Pancreas (tissue), 10 donors: ENCODE results near the gene CRAMP1. TPM values are rescaled to one million over a fixed set of nuclear protein-coding genes. Genes with fewer than 3 reads are reported as not detected.

Experiments used
- ATAC-seq, 4 donors: fragments of 200-7000 bp; cut with Tn5 transposase; one replicate each; pipeline versions ENCODE4 v1.8.0 to v1.9.1; 2020; ENCODE audit warnings: mild to moderate bottlenecking in 4 of 4, moderate library complexity in 4 of 4
- DNase-seq, 6 donors: peaks; one replicate each; pipeline ENCODE4 v3.0.0-alpha.2; 2020
- FAIRE-seq: peaks from 2 replicates; lab custom pipeline; 2012; peaks lifted over from hg19 to GRCh38; lab: Jason Lieb, UNC
- H3K27ac ChIP-seq, 4 donors: fragments of 200-600 bp; sonication (generic); 1 replicate in 3 of 4; 2 replicates in 1 of 4; pipeline versions ENCODE4 v1.5.0 to v1.8.0; 2020
- H3K27me3 ChIP-seq, 4 donors: fragments of 200-600 bp; one replicate each; pipeline ENCODE4 v1.8.0; 2021
- H3K36me3 ChIP-seq, 3 donors: fragments of 200-600 bp; sonication (generic) in 1 of 3; one replicate each; pipeline versions ENCODE4 v1.5.0 to v1.8.0; 2020 to 2021
- H3K4me1 ChIP-seq, 3 donors: fragments of 200-600 bp; one replicate each; pipeline ENCODE4 v1.8.0; 2021
- H3K4me3 ChIP-seq, 4 donors: fragments of 200-600 bp; sonication (generic) in 2 of 4; one replicate each; pipeline versions ENCODE4 v1.5.0 to v1.8.0; 2020 to 2021
- H3K9me3 ChIP-seq, 4 donors: fragments of 200-600 bp; one replicate each; pipeline ENCODE4 v1.8.0; 2021
- WGBS, 2 donors: extraction: QIAGEN DNeasy Blood & Tissue Kit; methylation state at CpG; one replicate each; pipeline ENCODE4 v1.1.7; 2013; 5-methylcytosine and 5-hydroxymethylcytosine counted together
- intact Hi-C, 3 donors: fragments of 100-400 bp; cut with DNase I; formaldehyde crosslinking; loops; one replicate each; pipeline versions ENCODE4 v1.11.1 to v1.14.2; 2022
- polyA plus RNA-seq, 2 donors: library from polyadenylated mRNA; stranded (reverse); fragments of 200-250 nt; gene quantifications; one replicate each; pipeline ENCODE4 v1.2.3, GENCODE V29; 2013
- total RNA-seq, 6 donors: library from RNA; stranded (reverse); fragmentation: NEBNext Ultra II Directional in 4 of 6; extraction: Animal tissue kit (Norgen Biotek cat#: 25700) in 4 of 6; gene quantifications; one replicate each; pipeline versions ENCODE4 v1.2.1 to v1.2.4, GENCODE V29; 2021 to 2023
- TF ChIP-seq, protein P1 (sequence below), 4 donors: fragments of 200-600 bp; sonication (generic) in 3 of 4; IDR thresholded peaks; one replicate each; pipeline versions ENCODE4 v1.5.0 to v1.8.0; 2021; ENCODE audit warnings: antibody characterized with exemption in 4 of 4
- donor health status: healthy with polysubstance abuse.
- donor health status: DM: no; HTN: no; CAD: no; lungs with moderate emphysema.
- donor health status: DM: no; HTN: no; CAD: no.
- donor health status: control.
- donor health status: control.
- donor health status: Bipolar disorder and iron deficiency.
- donor health status: DM: yes; HTN: yes; CAD: no.
- donor health status: DM: no; HTN: no; CAD: no.
- donor health status: DM: no; HTN: no; CAD: no.
- donor health status: DM: yes; HTN: yes; CAD: no.

Gene CRAMP1
- total and polyA plus RNA-seq, 8 donors = 4.6 to 16.2 (median 7.2) TPM

DNA sequence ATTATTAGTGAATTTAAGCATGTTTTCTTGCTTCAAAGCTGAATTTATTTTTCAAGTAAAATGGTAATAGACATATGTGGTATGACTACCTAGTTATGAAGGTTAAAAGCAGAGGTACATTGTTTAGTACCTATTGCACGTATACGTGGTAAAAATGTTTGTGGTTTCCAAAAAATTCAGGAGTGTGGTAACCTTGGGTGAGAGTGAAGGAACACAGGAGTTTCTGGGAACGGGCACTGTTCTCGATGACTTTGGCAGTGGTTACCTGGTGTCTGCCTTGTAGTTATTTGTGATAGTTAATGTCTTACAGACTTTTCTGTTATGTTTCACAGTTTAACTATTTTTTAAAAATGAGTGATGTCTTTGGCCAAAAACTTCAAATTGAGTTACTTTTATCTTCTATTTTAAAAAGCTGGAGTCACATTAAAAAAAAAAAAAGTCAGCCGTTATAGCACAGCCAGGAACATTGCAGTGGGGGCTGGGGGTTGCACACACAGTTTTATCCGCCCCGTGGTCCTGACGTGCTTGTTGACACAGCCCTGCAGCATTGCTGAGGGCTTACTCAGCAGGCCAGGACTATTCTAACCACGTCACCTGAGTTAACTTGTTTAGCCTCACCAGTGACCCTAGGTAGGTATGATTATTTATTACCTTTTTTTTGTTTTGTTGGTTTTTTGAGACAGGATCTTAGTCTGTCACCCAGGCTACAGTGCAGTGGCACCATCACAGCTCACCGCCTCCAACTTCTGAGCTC lies 76.8 kb downstream of the CRAMP1 start:
- DNase-seq (peak in 4 of 6 donors; percentile 26 to 62 (median 54)), ATAC-seq (peak; percentile 85 to 90 (median 88)), FAIRE-seq (no peak)
- Histone ChIP-seq H3K4me3 (no peak overlapping the region), H3K9me3 (no peaks in the 10 kb centered on the region), H3K36me3 (peaks cover 5 to 45% (median 13%) of the 10 kb centered on the region in 3 donors), H3K27ac (peak overlapping the region; percentile 66 to 76 (median 71)), H3K4me1 (peaks cover 0 to 7% (median 0%) of the 10 kb centered on the region in 3 donors), H3K27me3 (no peaks in the 10 kb centered on the region)
- intact Hi-C loops = no loop called here
- TF ChIP-seq, protein P1, sequence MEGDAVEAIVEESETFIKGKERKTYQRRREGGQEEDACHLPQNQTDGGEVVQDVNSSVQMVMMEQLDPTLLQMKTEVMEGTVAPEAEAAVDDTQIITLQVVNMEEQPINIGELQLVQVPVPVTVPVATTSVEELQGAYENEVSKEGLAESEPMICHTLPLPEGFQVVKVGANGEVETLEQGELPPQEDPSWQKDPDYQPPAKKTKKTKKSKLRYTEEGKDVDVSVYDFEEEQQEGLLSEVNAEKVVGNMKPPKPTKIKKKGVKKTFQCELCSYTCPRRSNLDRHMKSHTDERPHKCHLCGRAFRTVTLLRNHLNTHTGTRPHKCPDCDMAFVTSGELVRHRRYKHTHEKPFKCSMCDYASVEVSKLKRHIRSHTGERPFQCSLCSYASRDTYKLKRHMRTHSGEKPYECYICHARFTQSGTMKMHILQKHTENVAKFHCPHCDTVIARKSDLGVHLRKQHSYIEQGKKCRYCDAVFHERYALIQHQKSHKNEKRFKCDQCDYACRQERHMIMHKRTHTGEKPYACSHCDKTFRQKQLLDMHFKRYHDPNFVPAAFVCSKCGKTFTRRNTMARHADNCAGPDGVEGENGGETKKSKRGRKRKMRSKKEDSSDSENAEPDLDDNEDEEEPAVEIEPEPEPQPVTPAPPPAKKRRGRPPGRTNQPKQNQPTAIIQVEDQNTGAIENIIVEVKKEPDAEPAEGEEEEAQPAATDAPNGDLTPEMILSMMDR (IDR thresholded peaks at IDR 0.05) = no peak
- 62 to 64% methylated on average over 10 of the region's 10 CpGs for WGBS, 2 donors

DNA sequence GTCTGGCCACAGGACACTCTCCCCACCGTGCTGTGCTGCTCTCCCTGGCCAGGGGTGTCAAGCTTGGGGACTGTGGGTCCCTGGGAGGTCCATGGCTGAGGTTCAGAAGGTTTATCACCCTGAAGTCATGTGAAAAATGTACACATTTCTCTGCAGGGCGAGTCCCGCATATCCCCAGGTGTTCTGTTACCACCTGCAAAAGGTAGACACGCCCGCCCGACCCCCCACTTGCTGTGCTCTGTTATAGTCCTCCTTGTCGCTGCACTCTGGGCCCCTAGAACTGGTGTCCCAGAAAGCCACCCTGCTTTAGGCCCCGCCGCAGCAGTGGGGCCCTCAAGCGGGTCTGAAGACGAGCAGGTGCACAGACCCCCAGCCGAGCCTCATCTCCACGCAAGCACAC lies 77.7 kb downstream of the CRAMP1 start:
- Histone ChIP-seq H3K27ac (peak overlapping the region; percentile 66 to 76 (median 71)), H3K9me3 (no peaks in the 10 kb centered on the region), H3K36me3 (peaks cover 5 to 51% (median 13%) of the 10 kb centered on the region in 3 donors), H3K4me3 (no peak overlapping the region), H3K27me3 (no peaks in the 10 kb centered on the region), H3K4me1 (peaks cover 0 to 7% (median 0%) of the 10 kb centered on the region in 3 donors)
- ATAC-seq (peak in 2 of 4 donors; percentile 10 to 24), DNase-seq (no peak), FAIRE-seq (no peak)
- intact Hi-C loops = no loop called here
- TF ChIP-seq, protein P1 (IDR thresholded peaks at IDR 0.05) = no peak
- 68 to 78% methylated on average over 13 of the region's 13 CpGs for WGBS, 2 donors

DNA sequence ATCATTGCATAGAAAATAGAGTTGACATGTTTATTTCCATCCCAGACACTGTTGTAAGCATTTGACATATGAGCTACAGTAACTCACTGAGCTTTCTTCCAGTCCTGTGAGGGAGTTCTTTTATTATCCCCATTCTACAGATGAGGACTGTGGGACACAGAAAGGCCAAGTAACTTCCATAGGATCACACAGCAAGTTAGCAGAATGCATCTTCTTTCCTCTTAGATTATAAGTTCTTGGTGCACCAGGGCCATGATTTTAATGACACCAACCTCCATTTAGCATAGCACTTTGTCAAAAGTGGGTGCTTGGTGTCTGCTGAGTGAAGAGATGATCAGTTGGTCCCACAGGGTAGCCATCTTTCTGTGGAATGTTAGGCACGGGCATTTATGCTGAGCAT lies 78.7 kb downstream of the CRAMP1 start:
- 85 to 91% methylated on average over 1 of the region's 1 CpG for WGBS, 2 donors
- peaks cover 5 to 46% (median 13%) of the 10 kb centered on the region in 3 donors for H3K36me3 ChIP-seq

DNA sequence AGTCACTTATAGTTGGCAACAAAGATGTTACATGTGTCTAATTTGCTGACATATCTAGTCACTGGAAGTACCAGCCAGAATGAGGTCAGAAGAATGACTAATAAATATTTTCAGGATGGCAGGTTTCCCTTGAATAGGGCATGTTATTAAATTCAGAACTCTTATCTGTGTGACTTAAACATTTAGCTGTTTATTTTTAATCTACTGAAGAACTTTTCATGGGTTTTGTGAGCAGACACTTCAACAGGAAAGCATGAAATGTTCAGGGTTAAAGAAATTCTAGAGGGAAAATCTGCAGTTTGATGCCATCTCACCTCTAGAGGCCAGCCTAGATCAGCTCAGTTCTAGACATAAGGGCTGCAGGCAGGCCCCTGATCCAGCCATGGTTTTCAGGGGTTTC lies 79.1 kb downstream of the CRAMP1 start:
- intact Hi-C loops = no loop called here
- Histone ChIP-seq H3K4me3 (no peak overlapping the region), H3K27me3 (no peaks in the 10 kb centered on the region), H3K9me3 (no peaks in the 10 kb centered on the region), H3K4me1 (peaks cover 0 to 7% (median 0%) of the 10 kb centered on the region in 3 donors), H3K36me3 (peaks cover 5 to 46% (median 13%) of the 10 kb centered on the region in 3 donors), H3K27ac (peak overlapping the region in 2 of 4 donors; percentile 13 to 28)
- DNase-seq (no peak), ATAC-seq (no peak), FAIRE-seq (no peak)
- TF ChIP-seq, protein P1 (IDR thresholded peaks at IDR 0.05) = no peak

More for the DNA sequence above, 78.7 kb downstream of the CRAMP1 start:
- Histone ChIP-seq H3K27me3 (no peaks in the 10 kb centered on the region), H3K4me1 (peaks cover 0 to 7% (median 0%) of the 10 kb centered on the region in 3 donors), H3K27ac (peak overlapping the region in 2 of 4 donors; percentile 13 to 76), H3K4me3 (no peak overlapping the region), H3K9me3 (no peaks in the 10 kb centered on the region)
- TF ChIP-seq, protein P1 (IDR thresholded peaks at IDR 0.05) = no peak
- intact Hi-C loops = no loop called here
- no peak for DNase-seq
- no peak for ATAC-seq
- no peak for FAIRE-seq

DNA sequence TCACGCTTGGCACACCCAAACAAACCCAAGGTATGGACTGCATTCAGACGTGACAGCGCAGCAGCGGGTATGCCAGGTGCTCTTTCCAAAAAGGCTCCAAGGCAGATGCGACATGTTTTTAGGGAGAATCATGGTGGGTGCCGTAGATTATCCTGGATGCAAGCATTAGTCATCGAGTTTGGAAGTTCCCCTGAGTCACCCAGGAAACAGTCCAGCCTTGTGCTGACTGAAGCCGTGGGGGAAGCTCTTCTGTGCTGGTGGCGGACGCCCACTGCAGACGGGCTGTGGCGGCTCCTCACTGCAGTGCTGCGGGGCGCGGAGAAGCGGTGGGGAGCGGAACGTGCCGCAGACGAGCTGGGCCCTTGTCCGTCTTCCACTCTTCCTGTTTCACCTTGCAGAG lies 79.8 kb downstream of the CRAMP1 start:
- WGBS, 2 donors = 94% methylated on average over 21 of the region's 21 CpGs
- DNase-seq (no peak), FAIRE-seq (no peak)

More for the DNA sequence above, 79.8 kb downstream of the CRAMP1 start:
- ATAC-seq = peak in 2 of 4 donors; percentile 17 to 23
- H3K9me3 ChIP-seq = no peaks in the 10 kb centered on the region
- peaks cover 0 to 7% (median 0%) of the 10 kb centered on the region in 3 donors for H3K4me1 ChIP-seq
- peaks cover 5 to 47% (median 13%) of the 10 kb centered on the region in 3 donors for H3K36me3 ChIP-seq
- H3K27me3 ChIP-seq = no peaks in the 10 kb centered on the region
- peak overlapping the region in 2 of 4 donors; percentile 13 to 28 for H3K27ac ChIP-seq
- intact Hi-C loops = no loop called here
- H3K4me3 ChIP-seq = no peak overlapping the region
- TF ChIP-seq, protein P1 (IDR thresholded peaks at IDR 0.05) = no peak
